ENCODE results near the gene UCN.

GRCh38 chr2:27307287-27307544 is 1.0 kb downstream of the UCN start:
- no peak for TF ChIP-seq EZH2 (IDR thresholded peaks at IDR 0.05; ENCODE audit: borderline replicate concordance, low read depth, low read length, severe bottlenecking)
- TF ChIP-seq MYC (IDR thresholded peaks at IDR 0.05; ENCODE audit: low read depth, low read length): no peak
- no peak for TF ChIP-seq POLR2A (IDR thresholded peaks at IDR 0.05; ENCODE audit: low read depth, low read length)
- no peak for TF ChIP-seq CTCF (IDR thresholded peaks at IDR 0.05; ENCODE audit: extremely low read depth in 1 of 2, insufficient read depth in 1 of 2, low read depth in 1 of 2, low read length in 2 of 2)
- no peak for TF ChIP-seq JUN (IDR thresholded peaks at IDR 0.05; ENCODE audit: borderline replicate concordance, insufficient read depth, insufficient read length, low read depth)
- TF ChIP-seq FOS (IDR thresholded peaks at IDR 0.05; ENCODE audit: borderline replicate concordance, insufficient read depth, low read length): no peak

Measured in endothelial cell of umbilical vein (primary cell).